Measurements from ENCODE around the gene SMAD3. TPM values are rescaled to one million over a fixed set of nuclear protein-coding genes. Genes with fewer than 3 reads are reported as not detected.
"Not testable (repeated sequence)": the region's sequence is repeated elsewhere in the genome, so short reads cannot be mapped to it uniquely, and the experiment has no call there.

SMAD3 gene
- total RNA-seq, 2 experiments from 2014 or later = 33.7 to 40.8 TPM

DNA sequence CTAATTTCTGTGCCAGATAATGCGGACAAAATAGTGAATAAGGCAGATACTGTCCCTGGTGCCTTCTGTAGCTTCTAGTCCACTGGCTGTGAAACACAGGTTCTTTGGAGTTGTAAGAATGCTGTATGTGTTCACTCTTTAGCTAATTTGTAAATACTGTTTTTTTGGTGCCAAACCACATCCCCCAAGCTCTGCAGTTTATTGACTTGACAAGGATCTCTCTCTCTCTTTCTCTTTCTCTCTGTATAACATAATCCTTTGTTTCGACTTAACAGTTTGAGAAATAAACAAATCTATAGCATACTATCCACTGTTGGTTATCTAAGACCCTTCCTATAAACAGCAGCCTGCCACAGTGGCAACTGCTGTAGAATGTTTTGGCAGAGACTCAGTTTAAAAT is 7.6 kb downstream of the SMAD3 start:
- ATAC-seq (no peak), DNase-seq (no peak)
- Mint-ChIP-seq H3K4me3 (no peak overlapping the region), H3K27ac (peak overlapping the region; percentile 60), H3K4me1 (peaks cover 90% of the 10 kb centered on the region), H3K9me3 (ENCODE audit: low read depth) (no peaks in the 10 kb centered on the region), H3K36me3 (ENCODE audit: low read depth) (peaks cover 23% of the 10 kb centered on the region), H3K27me3 (no peaks in the 10 kb centered on the region)
- POLR2A ChIA-PET = interaction anchor here (0.7 to 0.8 kb wide), 2 partner anchors 69 to 174 kb away, joined by 3 read pairs; no protein-coding TSS in a partner anchor
- intact Hi-C loops (cut with DNase I, micrococcal nuclease) = no loop called here
- CTCF ChIA-PET = interaction anchor here (0.6 to 1.3 kb wide), 3 partner anchors 9 to 175 kb away, joined by 3 to 4 read pairs (median 3); no protein-coding TSS in a partner anchor

DNA sequence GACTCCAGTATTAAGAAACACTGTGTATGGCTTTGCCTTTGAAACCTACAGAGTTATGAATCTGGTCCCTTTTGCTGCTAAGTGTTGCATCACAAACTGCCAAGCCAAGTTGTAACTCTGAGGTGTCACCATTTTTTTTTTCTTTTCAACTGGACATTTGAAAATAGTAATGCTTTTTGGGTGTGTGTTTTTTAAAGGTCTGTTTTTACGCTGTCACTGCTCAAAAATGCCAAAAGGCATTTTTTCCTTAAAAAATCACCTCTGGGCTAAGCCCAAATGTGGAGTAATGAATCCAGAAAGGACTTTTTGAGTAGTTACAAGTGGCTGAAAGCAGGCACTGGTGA is 9.5 kb downstream of the SMAD3 start:
- no peaks in the 10 kb centered on the region for H3K9me3 Mint-ChIP-seq (ENCODE audit: low read depth)
- H3K36me3 Mint-ChIP-seq (ENCODE audit: low read depth) = peaks cover 24% of the 10 kb centered on the region
- intact Hi-C loops (cut with DNase I, micrococcal nuclease) = no loop called here
- H3K27ac Mint-ChIP-seq = peak overlapping the region; percentile 88
- ATAC-seq = no peak
- H3K4me3 Mint-ChIP-seq = peak overlapping the region; percentile 31
- no peak for DNase-seq
- H3K27me3 Mint-ChIP-seq = no peaks in the 10 kb centered on the region
- CTCF ChIA-PET = interaction anchor here (0.6 kb wide), 1 partner anchor 223 kb away, joined by 3 read pairs; no protein-coding TSS in a partner anchor
- POLR2A ChIA-PET = no interaction called here
- peaks cover 84% of the 10 kb centered on the region for H3K4me1 Mint-ChIP-seq

DNA sequence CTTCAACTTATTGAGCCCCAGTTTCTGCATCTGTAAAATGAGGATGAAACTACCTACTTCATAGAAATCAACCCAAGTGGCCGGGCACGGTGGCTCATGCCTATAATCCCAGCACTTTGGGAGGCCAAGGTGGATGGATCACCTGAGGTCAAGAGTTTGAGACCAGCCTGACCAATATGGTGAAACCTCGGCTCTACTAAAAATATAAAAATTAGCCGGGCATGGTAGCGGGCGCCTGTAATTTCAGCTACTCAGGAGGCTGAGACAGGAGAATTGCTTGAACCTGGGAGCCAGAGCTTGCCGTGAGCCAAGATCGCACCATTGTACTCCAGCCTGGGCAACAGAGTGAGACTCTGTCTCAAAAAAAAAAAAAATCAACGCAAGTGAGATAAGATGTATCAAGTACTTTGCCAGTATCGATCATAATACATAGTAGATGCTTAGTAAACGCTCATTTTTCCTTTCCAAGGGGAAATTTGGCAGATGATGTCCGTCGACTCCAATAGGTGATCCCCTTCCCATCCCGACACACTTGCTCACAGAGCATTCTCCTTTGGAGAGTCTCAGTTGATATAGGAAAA is 10.2 kb downstream of the SMAD3 start:
- ATAC-seq; H3K27me3 Mint-ChIP-seq; H3K9me3 Mint-ChIP-seq (ENCODE audit: low read depth); H3K4me3 Mint-ChIP-seq; DNase-seq; intact Hi-C loops (cut with DNase I, micrococcal nuclease): not testable (repeated sequence)
- Mint-ChIP-seq H3K36me3 (ENCODE audit: low read depth) (peaks cover 21% of the 10 kb centered on the region), H3K27ac (peak overlapping the region; percentile 89), H3K4me1 (peaks cover 86% of the 10 kb centered on the region)
- ChIA-PET CTCF (interaction anchor here (0.6 to 0.9 kb wide), 2 partner anchors 26 to 224 kb away, joined by 3 to 4 read pairs; no protein-coding TSS in a partner anchor), POLR2A (interaction anchor here (1.2 kb wide), 1 partner anchor 26 kb away, joined by 8 read pairs; no protein-coding TSS in a partner anchor)

DNA sequence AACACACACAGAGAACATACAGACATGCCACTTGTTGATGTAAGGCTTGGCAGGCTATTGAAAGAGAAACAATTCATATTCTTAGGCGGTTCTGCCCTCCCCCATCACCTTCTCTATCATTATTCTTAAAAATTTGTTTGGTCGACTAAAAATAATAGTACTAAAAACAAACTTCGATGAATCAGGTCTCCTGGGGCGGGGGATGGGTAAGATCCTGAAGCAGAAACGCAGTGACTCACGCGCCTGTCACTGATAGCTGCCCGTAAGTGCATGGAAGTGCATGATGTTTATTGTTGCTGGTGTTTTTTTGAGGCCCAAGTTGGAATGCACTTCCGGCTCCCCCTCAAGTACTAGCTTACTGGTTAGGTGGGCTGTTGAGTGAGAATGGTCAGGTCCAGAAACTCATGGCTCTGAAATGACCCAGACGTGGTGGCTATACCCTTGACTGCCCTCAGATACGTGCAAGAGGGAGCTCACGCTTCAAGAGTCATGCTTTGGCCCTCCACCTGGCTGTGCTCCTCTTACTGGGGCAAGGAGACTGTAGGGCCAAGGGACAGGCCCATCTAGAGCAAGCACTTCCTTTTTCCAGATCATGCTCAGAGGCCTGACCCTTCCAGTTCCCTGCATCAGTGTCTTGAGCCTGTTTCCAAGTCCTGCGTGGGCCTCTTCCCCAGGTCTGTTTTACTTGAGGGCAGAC is 10.9 kb downstream of the SMAD3 start:
- no peaks in the 10 kb centered on the region for H3K27me3 Mint-ChIP-seq
- ChIA-PET CTCF (interaction anchor here (0.9 kb wide), 1 partner anchor 25 kb away, joined by 4 read pairs; no protein-coding TSS in a partner anchor), POLR2A (interaction anchor here (0.7 to 1.2 kb wide), 2 partner anchors 9 to 25 kb away, joined by 3 to 8 read pairs; no protein-coding TSS in a partner anchor)
- ATAC-seq (peak; percentile 64), DNase-seq (peak; percentile 87)
- H3K4me3 Mint-ChIP-seq = no peak overlapping the region
- H3K36me3 Mint-ChIP-seq (ENCODE audit: low read depth) = peaks cover 18% of the 10 kb centered on the region
- peak overlapping the region; percentile 89 for H3K27ac Mint-ChIP-seq
- peaks cover 86% of the 10 kb centered on the region for H3K4me1 Mint-ChIP-seq
- H3K9me3 Mint-ChIP-seq (ENCODE audit: low read depth) = peaks cover under 1% of the 10 kb centered on the region
- intact Hi-C loops (cut with DNase I, micrococcal nuclease) = no loop called here

DNA sequence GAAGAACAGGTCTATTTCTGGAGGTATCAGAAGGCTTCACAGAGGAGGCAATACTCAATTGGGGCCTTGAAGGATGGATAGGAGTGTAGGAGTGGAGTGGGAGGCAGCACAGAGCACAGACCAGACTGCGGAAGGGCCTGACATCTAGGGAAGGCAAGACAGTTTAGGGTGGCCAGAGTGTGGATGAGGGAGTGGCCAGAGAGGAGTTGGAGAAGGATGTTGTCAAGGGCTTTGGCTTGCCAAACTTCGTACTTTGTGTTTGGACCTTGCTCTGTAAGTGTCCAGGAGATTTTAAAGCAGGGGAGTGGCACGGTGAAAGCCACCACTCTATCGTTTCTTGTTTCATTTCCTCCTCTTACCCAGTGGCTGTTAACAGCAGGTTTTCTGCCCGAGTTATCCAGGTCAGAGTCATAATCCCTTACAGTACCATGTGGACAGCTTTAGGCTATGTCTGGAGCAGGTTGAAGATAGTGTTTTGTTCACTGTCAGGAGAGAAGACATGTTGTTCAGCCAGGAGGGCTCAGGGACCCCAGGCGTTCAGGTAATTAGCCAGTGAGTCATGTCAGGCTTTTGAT is 12.3 kb downstream of the SMAD3 start:
- peaks cover 3% of the 10 kb centered on the region for H3K9me3 Mint-ChIP-seq (ENCODE audit: low read depth)
- no peaks in the 10 kb centered on the region for H3K27me3 Mint-ChIP-seq
- H3K4me1 Mint-ChIP-seq = peaks cover 93% of the 10 kb centered on the region
- CTCF ChIA-PET = interaction anchor here (5.0 kb wide), 1 partner anchor 9 kb away, joined by 45 read pairs; no protein-coding TSS in a partner anchor
- peaks cover 22% of the 10 kb centered on the region for H3K36me3 Mint-ChIP-seq (ENCODE audit: low read depth)
- intact Hi-C loops (cut with DNase I, micrococcal nuclease) = no loop called here
- H3K27ac Mint-ChIP-seq = peak overlapping the region; percentile 16
- no peak overlapping the region for H3K4me3 Mint-ChIP-seq
- ATAC-seq (no peak), DNase-seq (no peak)
- POLR2A ChIA-PET = no interaction called here

DNA sequence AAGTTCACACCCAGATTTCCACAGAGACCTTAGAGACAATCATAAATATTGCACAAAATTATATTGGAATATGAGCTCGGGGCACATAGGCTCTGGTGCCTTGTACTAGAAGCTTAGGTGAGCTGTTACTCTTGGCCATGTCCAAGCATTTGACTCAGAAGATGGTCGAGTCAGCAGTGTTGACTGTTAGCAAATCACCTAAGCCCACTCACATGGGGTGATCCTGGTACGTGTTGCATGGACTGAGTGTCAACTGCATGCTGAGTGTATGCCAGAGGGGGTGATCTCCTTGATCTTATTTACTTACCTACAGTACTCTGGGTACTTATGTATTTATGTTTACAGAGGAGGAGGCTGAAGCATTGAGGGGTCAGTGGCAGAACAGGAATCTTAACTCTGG is 14.0 kb downstream of the SMAD3 start:
- Mint-ChIP-seq H3K27ac (no peak overlapping the region), H3K36me3 (ENCODE audit: low read depth) (peaks cover 27% of the 10 kb centered on the region), H3K4me1 (peaks cover 91% of the 10 kb centered on the region), H3K27me3 (no peaks in the 10 kb centered on the region), H3K9me3 (ENCODE audit: low read depth) (peaks cover 3% of the 10 kb centered on the region), H3K4me3 (no peak overlapping the region)
- intact Hi-C loops (cut with DNase I, micrococcal nuclease) = no loop called here
- POLR2A ChIA-PET = interaction anchor here (3.9 kb wide), 1 partner anchor 22 kb away, joined by 34 read pairs; no protein-coding TSS in a partner anchor
- ATAC-seq (no peak), DNase-seq (no peak)
- CTCF ChIA-PET = interaction anchor here (0.6 to 5.0 kb wide), 7 partner anchors 10 to 133 kb away, joined by 3 to 45 read pairs (median 3); no protein-coding TSS in a partner anchor

DNA sequence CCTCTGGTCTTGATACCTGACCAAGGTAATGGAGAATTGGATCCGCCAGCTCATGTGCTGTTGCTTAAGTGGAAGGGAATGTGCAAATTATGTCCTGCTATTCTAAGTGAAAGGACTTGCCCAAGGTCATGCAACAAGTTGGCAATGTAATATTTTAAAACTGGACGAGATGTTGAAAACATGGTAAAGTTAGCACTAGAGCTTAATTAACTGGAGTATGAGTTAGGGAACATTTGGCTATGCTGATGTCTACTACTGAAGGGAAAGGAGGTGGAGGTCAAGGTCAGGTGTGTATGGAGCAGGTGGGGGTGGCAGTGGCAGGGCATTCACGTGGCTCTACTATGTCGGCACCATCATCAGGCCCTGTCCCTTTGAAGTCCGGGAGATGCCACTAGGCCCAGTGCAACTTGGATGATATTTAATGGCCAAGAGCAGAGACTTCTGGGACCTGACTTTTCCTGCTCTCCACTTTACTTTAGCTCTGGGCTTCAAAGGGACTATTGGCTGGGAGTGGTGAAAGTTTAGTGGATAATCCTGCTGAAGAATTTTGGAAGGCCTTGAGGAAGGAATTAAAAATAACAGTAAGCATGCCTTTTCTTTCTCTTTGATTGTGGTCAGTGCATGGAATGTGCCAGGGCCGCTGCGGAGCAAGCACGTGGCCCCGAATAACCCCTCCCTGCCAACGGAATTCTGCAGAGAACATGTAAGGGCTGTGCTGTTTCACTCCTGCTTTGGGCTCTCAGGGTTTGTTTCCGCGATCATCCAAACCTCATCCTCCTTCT is 14.9 kb downstream of the SMAD3 start:
- peak overlapping the region; percentile 82 for H3K27ac Mint-ChIP-seq
- ChIA-PET CTCF (interaction anchor here (0.6 to 5.0 kb wide), 9 partner anchors 11 to 386 kb away, joined by 3 to 45 read pairs (median 4); no protein-coding TSS in a partner anchor), POLR2A (interaction anchor here (1.3 to 3.9 kb wide), 3 partner anchors 12 to 21 kb away, joined by 6 to 34 read pairs (median 8); no protein-coding TSS in a partner anchor)
- H3K27me3 Mint-ChIP-seq = no peaks in the 10 kb centered on the region
- H3K4me1 Mint-ChIP-seq = peaks cover 91% of the 10 kb centered on the region
- intact Hi-C loops (cut with DNase I, micrococcal nuclease) = loop anchor here (5.0 to 10.0 kb wide), 4 partner anchors 48 to 224 kb away; no protein-coding TSS in a partner anchor
- ATAC-seq (no peak), DNase-seq (no peak)
- peaks cover 28% of the 10 kb centered on the region for H3K36me3 Mint-ChIP-seq (ENCODE audit: low read depth)
- H3K4me3 Mint-ChIP-seq = no peak overlapping the region
- peaks cover 3% of the 10 kb centered on the region for H3K9me3 Mint-ChIP-seq (ENCODE audit: low read depth)

DNA sequence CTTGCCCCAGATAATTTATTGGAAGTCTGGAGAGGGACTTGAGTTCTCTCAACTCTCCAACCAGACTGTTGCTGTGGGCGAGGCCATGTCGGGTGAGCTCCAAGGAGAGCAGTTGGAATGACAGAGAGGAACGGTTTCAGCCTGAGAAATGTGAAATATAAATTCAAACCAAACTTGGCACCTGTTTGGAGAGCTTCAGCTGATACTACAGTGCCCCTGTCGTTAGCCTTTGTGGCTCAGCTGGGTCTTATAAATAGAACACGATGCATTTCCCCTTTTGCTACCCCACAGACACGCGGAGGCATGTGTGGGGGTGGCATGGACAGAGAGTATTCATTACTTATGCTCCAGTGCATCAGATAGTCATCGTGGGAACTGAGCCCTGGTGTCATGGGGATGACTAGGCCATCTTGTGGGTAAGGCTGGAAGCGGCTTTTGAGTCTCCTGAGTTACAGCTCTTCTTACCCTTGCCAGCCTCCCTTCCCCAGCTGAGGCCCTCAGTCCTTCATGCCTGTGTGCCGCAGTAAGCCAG is 15.6 kb downstream of the SMAD3 start:
- intact Hi-C loops (cut with DNase I, micrococcal nuclease) = loop anchor here (1.0 to 10.0 kb wide), 6 partner anchors 13 to 224 kb away; no protein-coding TSS in a partner anchor
- ChIA-PET CTCF (interaction anchor here (0.6 to 5.0 kb wide), 10 partner anchors 12 to 386 kb away, joined by 3 to 45 read pairs (median 4); partner anchors contain the start of genes AAGAB and IQCH), POLR2A (interaction anchor here (1.3 to 3.9 kb wide), 3 partner anchors 12 to 20 kb away, joined by 6 to 34 read pairs (median 8); no protein-coding TSS in a partner anchor)
- ATAC-seq (peak; percentile 57), DNase-seq (peak; percentile 85)
- Mint-ChIP-seq H3K4me3 (no peak overlapping the region), H3K27ac (peak overlapping the region; percentile 82), H3K4me1 (peaks cover 92% of the 10 kb centered on the region), H3K36me3 (ENCODE audit: low read depth) (peaks cover 25% of the 10 kb centered on the region), H3K9me3 (ENCODE audit: low read depth) (peaks cover 3% of the 10 kb centered on the region), H3K27me3 (no peaks in the 10 kb centered on the region)

DNA sequence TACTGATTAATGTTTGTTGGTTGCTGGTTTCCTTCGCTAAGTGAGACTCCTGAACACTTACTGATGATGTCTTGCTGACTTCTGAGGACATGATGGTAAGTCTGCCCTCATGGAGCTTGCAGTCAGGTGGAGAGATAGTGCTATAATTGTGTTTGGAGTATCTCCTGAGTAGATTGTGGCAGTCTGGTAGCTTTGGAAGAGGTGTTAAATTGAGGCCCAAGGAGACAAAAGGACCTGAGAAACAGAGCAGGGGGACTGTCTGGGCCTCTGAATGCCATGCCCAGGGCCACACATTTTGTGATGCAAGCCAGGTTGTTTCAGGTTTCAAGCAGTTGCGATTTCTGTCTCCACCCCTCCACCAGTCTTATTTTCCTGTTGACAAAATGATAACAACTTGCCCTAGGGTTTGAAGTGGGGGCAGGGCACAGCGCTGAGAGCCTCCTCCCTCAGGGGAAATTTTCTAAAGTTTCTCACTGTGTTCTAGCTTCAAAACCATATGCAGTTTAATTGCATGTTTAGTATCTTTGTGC is 16.7 kb downstream of the SMAD3 start:
- Mint-ChIP-seq H3K4me3 (no peak overlapping the region), H3K9me3 (ENCODE audit: low read depth) (peaks cover 3% of the 10 kb centered on the region), H3K36me3 (ENCODE audit: low read depth) (peaks cover 22% of the 10 kb centered on the region), H3K4me1 (peaks cover 92% of the 10 kb centered on the region), H3K27me3 (no peaks in the 10 kb centered on the region), H3K27ac (peak overlapping the region; percentile 82)
- CTCF ChIA-PET = interaction anchor here (0.5 to 5.0 kb wide), 7 partner anchors 9 to 173 kb away, joined by 3 to 45 read pairs (median 3); partner anchors contain the start of genes AAGAB and IQCH
- POLR2A ChIA-PET = interaction anchor here (2.6 to 3.9 kb wide), 2 partner anchors 13 to 19 kb away, joined by 8 to 34 read pairs; no protein-coding TSS in a partner anchor
- intact Hi-C loops (cut with DNase I, micrococcal nuclease) = loop anchor here (1.0 to 10.0 kb wide), 5 partner anchors 20 to 223 kb away; no protein-coding TSS in a partner anchor
- ATAC-seq (peak; percentile 34), DNase-seq (peak; percentile 84)
